ENCODE data around the gene MRTFA. TPM values are rescaled to one million over a fixed set of nuclear protein-coding genes. Genes with fewer than 3 reads are reported as not detected.

The MRTFA gene
- total RNA-seq, 6 donors from 2014 or later: 47.9 to 178 (median 61.3) TPM

- Histone ChIP-seq H3K36me3 (peaks cover 32 to 93% (median 77%) of the 10 kb centered on the region in 4 donors), H3K9me3 (no peaks in the 10 kb centered on the region), H3K4me3 (no peak overlapping the region), H3K4me1 (no peaks in the 10 kb centered on the region), H3K27me3 (no peaks in the 10 kb centered on the region), H3K27ac (no peak overlapping the region)
- DNase-seq: peak in 1 of 2 donors; percentile 58
- no peak for ATAC-seq (ENCODE audit: low FRiP score in 2 of 2)
- 85 to 92% methylated on average over 15 to 31 of the region's 32 CpGs for WGBS, 2 donors
- TF ChIP-seq CTCF (IDR thresholded peaks at IDR 0.05): no peak
Measured at GRCh38 chr22:40407831-40408717, 228.4 kb downstream of the MRTFA start.

GRCh38 chr22:40407021-40407761, 229.3 kb downstream of the MRTFA start:
- TF ChIP-seq POLR2AphosphoS5 (IDR thresholded peaks at IDR 0.05) (no peak), EP300 (IDR thresholded peaks at IDR 0.05) (no peak)
- Histone ChIP-seq H3K27ac (no peak overlapping the region), H3K9me3 (no peaks in the 10 kb centered on the region), H3K4me3 (no peak overlapping the region), H3K27me3 (no peaks in the 10 kb centered on the region), H3K4me1 (no peaks in the 10 kb centered on the region), H3K36me3 (peaks cover 32 to 98% (median 80%) of the 10 kb centered on the region in 4 donors)
- ATAC-seq (ENCODE audit: low FRiP score in 2 of 2) (no peak), DNase-seq (peak in 1 of 2 donors; percentile 81)
- 96 to 97% methylated on average over 6 to 23 of the region's 37 CpGs for WGBS, 2 donors

GRCh38 chr22:40406063-40406890, 230.2 kb downstream of the MRTFA start:
- ATAC-seq (ENCODE audit: low FRiP score in 2 of 2) (no peak), DNase-seq (peak in 1 of 2 donors; percentile 72)
- H3K27ac ChIP-seq: no peak overlapping the region
- H3K4me1 ChIP-seq: peaks cover 0 to 2% (median 0%) of the 10 kb centered on the region in 4 donors
- no peaks in the 10 kb centered on the region for H3K27me3 ChIP-seq
- TF ChIP-seq POLR2AphosphoS5 (IDR thresholded peaks at IDR 0.05): no peak
- TF ChIP-seq CTCF (IDR thresholded peaks at IDR 0.05): no peak
- TF ChIP-seq POLR2A (IDR thresholded peaks at IDR 0.05): no peak
- no peak for TF ChIP-seq EP300 (IDR thresholded peaks at IDR 0.05)
- H3K9me3 ChIP-seq: no peaks in the 10 kb centered on the region
- no peak overlapping the region for H3K4me3 ChIP-seq
- WGBS, 2 donors: 94 to 97% methylated on average over 14 to 31 of the region's 31 CpGs
- H3K36me3 ChIP-seq: peaks cover 32 to 98% (median 84%) of the 10 kb centered on the region in 4 donors

GRCh38 chr22:40405178-40406062, 231.1 kb downstream of the MRTFA start:
- no peak for ATAC-seq (ENCODE audit: low FRiP score in 2 of 2)
- no peak overlapping the region for H3K27ac ChIP-seq
- peaks cover 0 to 6% (median 4%) of the 10 kb centered on the region in 4 donors for H3K4me1 ChIP-seq
- WGBS, 2 donors: 93% methylated on average over 11 to 27 of the region's 28 CpGs
- H3K4me3 ChIP-seq: no peak overlapping the region
- H3K9me3 ChIP-seq: no peaks in the 10 kb centered on the region
- H3K36me3 ChIP-seq: peaks cover 29 to 97% (median 80%) of the 10 kb centered on the region in 4 donors
- H3K27me3 ChIP-seq: no peaks in the 10 kb centered on the region
- TF ChIP-seq EP300 (IDR thresholded peaks at IDR 0.05) (no peak), POLR2A (IDR thresholded peaks at IDR 0.05) (no peak)
- DNase-seq: peak in 1 of 2 donors; percentile 66
